GM19035 (cell line): ENCODE results near the gene CDK4.

ENCODE experiments used
- ATAC-seq: cut with Tn5 transposase; IDR thresholded peaks from one replicate; pipeline ENCODE4 v1.9.1; 2021; ENCODE audit not compliant: unreplicated experiment

The CDK4 gene

DNA sequence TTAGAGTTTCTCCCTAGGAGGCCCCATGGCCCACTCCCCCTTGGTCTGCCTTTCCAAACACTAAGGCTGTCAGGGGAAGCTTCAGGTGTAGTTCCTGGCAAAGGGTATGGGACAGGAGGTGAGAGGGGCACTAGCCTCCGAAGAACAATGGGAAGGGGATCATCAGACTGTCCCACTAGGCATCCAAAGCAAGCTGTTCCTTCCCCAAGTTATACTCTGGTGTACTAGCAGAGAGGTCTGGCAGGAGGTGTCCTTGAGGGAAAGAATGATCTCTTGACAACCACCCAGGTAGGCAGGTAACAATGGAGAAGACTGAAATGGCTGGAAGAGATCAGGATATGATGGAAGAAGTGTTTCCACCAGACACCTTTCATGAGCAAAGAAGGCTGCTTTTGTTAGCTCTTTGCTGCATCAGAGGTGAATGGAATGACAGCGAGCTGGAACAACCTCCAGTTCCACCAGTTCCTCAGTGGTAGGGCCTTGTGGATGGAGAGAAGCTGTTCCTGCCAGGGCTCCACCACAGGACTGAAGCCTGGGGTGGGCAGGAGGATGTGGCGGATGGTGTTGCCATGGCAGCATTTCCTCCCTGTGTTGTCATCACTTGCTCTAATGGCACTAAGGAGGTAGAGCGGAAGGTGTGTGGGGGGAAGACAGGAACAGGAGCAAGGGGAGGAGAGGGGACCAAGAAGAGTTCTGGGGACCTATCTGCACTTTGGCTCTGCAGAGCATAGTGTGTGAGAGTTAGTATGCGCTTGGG, 11.3 kb downstream of the CDK4 start:
- ATAC-seq = peak; percentile 38

DNA sequence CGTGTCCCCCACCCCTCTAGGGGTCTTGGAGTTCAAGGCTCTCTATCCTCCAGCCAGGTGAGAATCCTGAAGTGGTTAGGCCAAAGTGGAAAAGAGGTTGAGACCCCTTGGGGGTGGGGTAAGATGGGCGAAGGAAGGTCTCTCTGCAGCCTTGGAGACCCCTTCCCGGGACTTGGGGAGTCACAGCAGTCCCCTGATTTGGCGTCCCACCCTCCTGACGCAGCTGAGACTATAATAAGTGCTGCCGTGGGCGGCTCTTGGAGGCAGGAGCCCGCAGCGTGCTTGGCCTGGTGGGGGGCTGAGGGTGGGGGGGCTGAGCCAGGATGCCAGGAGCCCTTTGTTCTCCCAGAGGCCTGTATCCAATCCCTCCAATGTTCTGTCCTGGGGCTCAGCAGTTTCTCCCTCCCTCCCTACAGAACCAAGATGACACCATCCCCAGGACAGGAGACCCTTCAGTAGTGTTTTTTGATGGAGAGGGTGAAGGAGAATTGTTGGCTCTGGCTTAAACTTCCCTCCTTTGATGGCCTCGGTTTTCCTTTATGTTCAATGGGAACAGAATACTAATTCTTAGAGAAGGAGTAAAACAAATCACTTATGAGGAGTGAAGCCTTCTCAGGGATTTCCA, 12.1 kb downstream of the CDK4 start:
- ATAC-seq = no peak

DNA sequence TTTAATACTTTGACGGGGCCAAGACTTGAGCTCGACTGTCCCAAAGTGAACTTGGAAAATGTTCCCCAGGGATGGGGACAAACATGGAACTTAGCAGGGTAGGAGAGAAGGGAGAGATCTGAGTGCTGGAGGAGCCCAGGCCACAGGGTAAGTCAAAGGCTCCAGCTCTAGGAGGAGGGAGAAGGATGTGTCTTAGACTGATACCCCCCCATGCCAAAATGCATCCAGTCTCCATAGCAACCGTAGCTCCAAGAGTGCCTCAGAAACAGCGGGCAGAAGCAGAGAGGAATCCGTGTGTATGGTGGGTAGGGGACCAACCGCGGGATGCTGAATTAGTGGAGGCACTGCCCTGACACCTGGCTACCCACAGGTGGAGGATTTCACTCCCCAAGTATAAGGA, 12.7 kb downstream of the CDK4 start:
- ATAC-seq = no peak

DNA sequence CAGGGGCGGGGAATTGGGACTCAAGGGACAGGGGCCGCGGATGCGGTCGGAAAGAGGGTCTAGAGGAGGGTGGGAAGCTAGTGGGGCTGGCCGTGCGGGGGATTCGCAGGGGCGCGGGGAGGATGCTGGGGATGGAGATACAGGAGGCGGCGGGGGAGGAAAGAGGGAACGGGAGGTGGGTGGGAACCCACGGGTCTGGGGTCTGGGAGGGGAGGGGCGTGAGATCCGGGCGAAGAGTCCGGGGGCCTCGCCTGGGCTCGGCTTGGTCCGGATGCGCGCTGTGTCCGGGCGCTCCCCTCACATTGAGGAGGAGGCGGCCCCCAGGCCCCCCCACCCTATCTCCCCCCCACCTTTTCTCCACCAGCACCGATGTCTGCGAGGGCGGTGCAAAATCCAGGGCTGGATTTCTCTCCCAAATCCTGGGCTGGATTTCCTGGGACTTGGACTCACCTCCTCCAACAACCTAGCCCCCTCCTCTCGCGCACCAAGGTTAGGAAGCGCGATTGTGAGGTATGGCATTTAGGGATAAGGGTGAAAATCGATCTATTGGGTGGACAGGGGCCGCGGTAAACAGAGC, 13.4 kb downstream of the CDK4 start, which contains the start of gene AGAP2:
AGAP2 (minus strand) TSS at position 82 of the 577 bp plus-strand sequence. CDS start 496 bp downstream, outside the sequence.
- no peak for ATAC-seq

DNA sequence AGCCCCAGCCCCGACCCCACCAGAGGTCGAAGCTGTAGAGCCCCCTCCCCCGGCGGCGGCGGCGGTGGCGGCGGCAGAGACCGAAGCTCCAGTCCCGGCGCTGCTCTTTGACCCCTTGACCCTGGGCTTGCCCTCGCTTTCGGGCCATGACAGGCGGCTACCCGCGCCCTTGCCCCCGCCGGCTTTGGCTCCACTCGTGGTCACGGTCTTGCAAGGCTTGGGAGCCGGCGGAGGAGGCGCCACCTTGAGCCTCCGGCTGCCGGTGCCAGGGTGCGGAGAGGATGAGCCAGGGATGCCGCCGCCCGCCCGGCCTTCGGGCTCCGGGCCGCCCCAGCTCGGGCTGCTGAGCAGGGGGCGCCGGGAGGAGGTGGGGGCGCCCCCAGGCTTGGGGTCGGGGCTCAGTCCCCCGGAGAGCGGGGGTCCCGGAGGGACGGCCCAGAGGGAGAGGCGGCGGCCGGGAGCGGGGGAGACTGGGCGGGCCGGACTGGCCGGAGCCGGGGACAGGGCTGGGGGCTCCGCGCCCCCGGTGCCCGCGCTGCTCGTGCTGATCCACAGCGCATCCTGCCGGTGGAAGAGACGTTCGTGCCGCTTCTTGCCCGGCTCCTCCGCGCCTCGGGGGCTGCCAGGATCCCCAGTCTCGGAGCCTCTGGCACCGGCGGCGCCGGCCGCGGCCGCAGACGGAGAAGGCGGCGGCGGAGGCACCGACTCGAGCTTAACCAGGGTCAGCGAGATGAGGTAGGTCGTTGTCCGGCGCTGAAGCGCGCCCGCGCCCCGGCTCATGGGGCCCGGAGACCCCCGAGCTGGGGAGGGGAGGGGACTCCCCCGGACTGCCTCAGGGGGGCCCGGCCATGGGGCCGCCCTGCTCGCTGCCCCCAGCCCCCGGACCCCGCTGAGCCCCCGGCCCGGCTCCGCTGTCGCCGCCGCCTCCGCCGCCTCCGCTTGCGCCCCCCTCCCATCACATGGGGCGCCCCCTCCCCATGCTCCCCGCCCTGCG, 14.3 kb downstream of the CDK4 start:
- ATAC-seq = no peak

DNA sequence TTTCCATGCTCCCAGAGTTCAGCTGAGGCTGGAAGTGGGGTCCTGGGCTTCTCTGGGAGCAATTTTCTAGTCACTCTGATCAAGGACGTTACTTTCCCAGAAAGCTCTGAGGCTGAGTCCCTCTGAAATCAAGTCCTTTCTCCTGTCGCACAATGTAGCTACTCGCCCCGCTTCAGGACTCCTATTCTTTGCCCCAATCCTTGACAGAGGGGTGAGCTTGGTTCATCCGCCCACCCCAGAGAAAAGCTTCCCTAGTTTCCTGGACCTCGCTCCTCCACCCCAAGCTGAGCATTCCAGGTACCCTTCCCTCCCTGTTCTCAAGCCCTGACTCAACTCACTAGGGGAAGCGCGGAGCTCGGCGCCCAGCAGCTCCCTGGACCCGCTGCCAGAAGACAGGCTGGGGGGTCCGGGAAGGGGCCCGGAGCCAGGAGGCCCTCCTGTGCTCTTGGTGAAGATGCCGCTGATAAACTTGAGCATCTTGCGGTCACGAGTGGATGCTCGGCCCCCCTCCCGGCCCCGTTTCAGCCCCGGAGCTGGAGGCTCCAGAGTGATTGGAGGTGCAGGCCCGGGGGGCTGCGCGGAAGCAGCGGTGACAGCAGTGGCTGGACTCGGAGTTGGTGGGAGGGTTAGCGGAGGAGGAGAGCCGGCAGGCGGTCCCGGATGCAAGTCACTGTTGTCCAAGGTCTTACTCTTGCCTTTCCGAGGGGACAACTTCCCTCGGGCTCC, 15.2 kb downstream of the CDK4 start:
- ATAC-seq = no peak

DNA sequence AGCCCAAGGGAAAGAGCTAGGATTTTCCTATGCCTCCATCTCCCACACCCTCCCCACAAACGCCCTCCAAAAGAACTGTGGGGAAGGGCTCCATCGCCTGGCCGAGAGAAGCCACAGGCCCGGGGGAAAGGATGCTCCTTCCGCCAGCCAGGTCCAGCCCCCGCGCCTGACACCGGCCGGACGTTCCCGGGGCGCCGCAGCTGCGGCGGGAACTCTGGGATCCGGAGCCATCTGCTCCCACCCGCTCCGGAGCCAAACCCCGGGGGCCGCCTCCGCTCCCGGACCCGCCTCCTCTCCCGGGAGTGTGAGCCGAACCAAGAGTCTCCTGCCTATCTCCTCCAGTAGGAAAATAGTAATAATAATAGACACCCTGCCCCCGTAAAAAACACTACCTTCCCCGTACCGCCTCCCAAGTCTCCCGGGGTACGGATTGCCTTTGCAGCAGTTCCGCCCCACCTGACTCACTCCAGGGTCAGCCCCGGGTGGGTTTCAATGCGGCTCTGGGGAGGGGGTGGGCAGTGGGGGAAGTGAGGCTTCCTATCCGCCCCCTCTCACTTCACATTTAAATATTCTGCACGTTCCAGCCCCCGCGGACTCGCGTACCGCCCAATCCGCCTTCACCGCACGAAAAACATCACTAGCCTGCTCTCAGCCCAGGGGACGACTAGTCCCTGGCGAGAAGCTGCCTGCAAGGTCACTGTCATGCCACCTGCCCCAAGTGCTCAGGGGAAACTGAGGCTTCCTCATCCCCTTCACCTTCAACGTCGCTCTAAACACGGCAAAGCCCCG, 16.0 kb downstream of the CDK4 start:
- ATAC-seq = no peak

DNA sequence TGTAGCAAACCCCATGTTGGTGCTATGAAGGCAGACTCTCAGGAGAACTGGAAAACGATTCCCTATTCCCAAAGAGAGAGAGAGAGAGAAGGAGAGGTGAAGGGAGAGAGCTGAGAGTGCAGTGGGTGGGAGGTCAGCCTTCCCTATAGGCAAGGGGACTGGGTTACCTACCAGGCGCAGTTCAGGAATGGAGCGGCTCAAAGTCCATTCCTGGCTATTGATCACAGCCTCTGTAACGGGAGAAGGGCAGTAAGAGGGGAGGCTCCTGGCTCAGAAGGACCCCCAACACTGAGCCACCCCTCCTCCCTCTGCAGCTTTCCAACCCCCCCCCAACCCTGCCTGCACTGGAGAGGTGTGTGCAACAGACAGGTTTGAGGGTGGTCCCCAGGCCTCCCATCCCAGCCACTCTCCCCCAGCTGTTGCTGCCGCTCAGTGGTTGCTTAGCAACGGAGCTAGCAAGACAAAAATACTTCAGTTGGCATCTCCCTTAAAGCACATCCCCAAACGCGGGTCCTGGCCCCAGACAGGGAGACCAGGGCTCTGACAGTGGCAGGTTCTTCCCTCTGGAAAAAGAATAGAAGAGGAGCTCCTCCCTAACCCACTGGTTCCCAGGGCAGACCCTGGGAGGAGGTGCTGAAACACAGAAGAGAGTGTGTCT, 16.8 kb downstream of the CDK4 start:
- ATAC-seq = no peak

DNA sequence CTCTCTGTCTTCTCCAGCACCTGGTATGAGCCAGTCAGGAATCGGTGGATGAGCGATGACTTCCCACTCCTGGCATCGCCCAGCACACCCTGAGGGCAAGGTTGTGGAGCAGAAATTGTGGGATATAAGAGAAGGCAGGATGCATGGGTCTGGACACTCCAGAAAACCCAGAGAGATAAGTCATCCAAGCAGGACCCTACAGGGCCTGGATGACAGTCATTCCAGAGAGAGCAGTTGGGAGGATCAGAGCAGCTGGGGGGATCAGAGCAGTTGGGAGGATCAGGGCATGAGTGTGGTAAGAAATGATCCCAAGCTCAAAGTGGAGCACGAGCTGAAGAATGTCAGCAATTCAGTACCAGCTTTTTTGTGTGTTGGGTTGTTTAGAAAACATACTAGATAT, 17.5 kb downstream of the CDK4 start:
- no peak for ATAC-seq

DNA sequence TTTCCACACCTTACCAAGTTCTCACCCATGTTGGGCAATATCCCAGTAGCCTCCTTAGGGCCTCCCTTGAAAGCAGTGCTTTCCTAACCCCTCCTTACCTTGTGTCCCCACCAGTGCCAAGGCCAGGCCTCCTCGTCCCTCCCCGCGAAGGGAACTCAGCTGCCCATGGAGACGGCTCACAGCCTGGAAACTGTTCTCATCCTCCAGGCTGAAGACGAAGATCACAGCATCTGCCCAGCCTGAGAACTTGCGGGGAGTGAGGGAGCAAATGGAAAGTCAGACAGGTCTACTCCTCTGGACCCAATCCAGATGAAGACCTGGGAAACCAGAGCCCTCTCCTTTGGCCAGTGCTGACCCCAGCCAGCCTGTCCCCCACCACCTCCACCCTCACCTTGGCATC, 18.2 kb downstream of the CDK4 start:
- no peak for ATAC-seq

DNA sequence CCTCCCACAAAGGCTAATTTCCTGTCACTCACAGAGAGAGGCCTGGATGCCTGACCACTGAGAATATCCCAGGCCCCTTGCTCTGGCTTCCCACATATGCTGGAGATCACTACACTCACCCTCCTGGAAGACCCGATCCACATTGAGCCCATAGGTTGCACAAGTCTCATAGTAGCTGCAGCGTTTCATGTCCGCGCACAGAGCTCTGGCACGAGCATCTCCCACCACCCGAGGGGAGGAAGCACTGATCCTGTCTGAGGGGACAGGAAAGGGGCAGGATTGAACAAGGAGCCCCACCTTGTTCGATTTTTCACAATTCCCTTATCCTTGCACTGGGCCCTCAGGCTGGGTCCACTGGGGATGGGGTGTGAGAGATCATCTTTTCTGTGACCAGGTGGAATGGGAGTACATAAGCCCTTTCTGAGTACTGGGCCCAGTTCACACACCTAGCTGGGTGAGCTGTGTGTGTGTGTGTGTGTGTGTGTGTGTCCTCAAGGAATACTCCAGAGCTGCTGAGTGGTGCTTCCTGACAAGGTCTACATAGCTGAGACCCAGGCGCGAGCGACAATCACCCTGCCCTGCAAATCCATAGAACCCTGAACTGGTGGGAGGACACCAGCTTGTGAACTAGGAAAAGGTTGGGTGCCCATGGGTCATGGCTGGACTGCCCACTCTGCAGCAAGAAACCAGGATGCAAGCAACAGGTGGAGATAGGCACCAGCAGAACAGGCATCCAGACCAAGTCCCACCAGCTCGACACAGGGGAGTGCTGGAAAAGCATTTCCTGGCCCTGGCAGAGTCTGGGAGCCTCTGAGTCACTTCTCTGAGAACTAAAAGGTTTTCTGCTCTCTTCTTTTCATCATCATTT, 19.1 kb downstream of the CDK4 start:
- ATAC-seq = no peak

DNA sequence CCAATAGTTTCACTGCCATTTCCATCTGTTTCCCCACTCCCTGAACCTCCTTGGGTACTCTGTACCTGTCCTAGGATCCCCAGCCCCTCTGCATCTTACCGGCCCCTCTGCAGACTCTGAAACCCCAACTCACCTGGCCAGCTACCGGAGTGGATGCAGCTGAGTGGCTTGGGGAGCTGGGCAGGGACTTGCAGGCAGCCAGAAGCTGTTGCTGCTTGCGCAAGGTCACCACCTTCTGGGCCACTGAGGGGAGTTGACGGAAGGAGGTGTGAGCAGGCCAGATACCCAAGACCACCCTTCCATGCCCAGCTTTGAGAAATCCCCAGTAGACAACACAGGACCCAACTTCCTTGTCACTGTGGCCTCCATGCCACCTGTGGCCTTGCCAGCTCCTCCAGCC, 19.8 kb downstream of the CDK4 start:
- no peak for ATAC-seq

DNA sequence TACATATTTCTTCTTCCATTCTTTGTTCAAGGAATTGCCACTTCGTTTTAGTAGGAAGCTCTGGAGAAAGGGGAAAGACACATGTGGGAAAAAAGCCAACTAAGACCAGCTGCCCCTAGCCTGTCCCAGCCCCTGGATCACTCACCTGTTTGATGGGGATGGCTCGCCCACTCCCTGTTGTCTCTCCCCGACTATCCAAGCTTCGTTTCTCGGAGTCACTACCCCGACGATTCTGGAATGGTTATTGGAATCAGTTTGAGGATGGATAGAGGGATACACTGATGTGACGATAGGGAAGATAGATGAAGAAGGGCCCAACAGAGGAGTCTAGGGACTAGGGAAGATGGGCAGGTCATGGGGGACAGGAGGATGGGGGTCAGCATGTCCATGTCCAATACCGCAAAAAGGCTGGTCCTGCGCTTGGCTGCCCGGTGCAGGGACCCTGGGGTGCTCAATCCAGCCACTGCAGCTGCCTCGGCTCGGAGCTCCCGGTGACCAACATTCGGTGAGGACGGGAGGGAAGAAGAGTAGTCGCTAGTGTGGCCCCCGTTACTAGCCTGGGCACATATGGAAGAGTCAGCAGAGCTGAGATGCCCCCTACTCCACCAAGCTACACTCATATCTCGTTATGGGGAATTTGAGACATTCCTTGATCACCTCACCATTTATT, 20.6 kb downstream of the CDK4 start:
- no peak for ATAC-seq

DNA sequence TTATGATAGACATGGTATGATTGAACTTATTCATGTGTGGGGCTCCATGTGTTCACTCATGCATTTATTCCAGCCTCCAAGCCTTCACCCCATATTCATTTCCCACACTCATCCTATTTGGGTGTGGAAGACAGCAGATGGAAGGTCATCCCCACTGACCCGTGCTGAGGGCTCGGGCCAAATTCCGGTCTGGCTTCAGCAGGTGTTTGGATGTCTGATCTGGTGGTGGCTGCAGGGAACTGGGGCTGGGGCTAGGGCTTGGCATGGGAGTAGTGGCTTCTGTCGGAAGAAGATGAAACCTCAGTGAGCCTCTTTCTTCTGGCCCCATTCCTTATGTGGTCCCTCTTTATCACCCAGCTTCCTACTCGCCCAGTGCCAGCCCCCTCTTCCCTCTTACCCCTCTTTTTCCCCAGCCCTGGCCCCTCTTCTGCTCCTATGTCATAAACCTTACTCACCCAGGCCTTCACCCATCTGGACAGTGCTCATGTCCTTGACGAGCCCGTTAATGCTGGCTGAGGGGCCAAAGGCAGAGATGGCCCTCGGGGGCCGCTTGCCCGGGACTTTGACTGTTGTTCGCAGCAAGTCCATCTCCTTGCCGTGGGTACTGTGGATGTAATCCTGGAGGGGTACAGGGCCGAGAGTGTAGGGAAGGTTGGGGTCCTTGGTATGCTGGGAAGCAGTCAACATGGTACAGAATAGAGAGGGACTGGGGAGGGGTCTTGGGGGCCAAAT, 21.6 kb downstream of the CDK4 start:
- ATAC-seq = no peak

DNA sequence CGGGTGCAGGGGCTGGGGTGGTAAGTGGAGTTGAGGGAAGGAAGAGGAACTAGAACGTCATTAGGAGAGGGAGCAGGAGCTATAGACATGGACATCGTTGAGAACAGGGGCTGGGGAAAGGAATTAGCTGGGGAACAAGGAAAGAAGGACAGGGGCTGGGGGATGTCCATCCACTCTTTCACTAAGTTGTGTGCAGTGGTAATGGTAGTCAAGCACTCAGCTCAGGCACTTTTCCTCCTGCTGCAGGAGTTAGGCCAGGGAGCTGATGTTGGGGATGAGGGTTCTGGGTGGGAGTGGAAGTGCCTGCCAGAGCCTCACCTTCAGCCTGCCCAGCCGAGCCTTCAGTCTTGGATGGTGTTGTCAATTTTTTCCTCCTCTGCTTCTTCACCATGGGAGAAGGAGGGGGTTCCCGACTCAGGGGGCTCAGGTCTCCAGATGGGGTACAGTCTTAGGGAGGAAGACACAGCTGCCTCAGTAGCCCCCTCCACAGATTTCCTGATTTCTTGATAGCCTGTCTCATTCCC, 22.7 kb downstream of the CDK4 start:
- ATAC-seq = no peak

DNA sequence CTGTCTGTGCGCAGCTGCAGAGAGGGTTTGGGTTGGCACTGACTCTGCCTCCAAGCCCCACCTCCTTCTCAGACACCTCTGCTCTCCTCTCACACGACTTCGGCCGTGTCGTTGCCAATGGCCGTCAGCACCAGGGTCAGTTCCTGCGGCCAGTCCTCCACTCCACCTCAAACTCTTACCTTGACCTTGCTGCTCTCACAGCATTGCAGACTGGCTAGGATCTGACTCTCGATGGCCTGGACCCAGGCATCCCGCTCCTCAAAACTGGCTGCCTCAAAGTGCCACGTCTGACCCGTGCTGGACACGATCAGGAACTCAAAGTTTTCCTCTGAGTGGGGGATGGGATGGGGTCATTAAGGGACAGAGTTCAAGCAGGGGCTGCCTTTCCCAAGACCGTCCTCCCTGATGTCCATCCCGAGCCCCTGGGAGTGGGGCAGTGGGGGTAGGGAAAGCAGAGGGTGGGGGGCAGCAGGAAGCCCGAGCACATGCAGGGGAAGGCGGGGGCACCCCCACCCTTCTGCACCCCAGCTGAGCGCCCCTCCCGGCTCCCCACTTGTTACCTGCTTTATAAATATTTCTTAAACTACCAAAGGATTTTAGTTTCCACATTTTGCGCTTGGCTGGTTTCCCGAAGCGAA, 24.2 kb downstream of the CDK4 start:
- no peak for ATAC-seq
